HG02610 (cell line): Measurements from ENCODE around the gene OSM.

ENCODE experiments used
- ATAC-seq: cut with Tn5 transposase; IDR thresholded peaks from one replicate; pipeline ENCODE4 v1.9.1; 2021; ENCODE audit warnings: mild to moderate bottlenecking, moderate library complexity; ENCODE audit not compliant: unreplicated experiment

Gene OSM

DNA sequence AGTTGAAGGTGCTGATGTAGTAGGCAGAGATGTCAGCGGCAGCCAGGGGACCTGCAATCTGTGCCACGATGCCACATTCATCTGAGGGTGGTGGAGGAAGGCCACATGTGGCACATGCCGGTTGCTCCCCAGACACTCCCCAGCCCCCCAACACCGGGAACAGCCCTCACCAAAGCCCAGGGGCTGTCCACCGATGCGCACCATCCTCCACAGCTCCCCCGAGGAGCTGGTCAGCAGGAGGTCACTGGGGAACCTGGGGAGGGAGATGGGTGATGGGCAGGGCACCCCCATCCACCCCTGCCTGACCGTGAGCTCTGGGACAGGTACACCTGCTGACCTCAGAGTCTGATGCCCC is 19.2 kb upstream of the OSM start:
- no peak for ATAC-seq

DNA sequence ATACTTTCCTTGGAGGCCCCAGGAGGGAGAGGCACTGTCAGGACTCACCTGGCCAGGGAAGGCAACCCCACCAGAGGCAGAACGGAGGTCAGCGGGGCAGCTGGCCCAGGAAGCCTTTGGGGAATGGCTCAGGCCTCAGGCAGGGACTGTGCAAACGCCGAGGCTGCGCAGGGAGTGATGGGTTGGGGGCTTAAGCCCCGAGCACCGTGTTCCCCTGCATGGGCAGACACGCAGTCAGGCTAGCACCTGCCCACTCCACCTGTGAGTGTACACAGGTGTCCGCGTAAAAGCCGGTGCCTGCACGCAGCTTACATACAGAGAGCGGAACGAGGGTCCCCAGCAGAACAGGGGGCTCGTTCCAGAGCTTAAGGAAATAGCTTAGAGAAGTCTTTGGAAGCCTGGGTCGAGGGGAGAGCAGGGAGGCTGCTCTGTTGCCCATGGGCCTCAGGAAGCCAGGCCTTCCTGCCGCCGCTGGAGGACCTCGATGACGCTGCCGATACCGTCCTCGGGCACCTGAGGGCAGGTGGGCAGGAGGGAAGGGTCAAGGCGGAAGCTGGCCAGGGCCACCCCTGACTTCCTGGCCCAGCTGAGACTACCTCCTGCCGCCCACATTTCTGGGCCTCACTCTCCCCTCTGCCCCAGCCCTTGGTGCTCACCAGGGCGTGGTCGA is 18.7 kb upstream of the OSM start:
- no peak for ATAC-seq

DNA sequence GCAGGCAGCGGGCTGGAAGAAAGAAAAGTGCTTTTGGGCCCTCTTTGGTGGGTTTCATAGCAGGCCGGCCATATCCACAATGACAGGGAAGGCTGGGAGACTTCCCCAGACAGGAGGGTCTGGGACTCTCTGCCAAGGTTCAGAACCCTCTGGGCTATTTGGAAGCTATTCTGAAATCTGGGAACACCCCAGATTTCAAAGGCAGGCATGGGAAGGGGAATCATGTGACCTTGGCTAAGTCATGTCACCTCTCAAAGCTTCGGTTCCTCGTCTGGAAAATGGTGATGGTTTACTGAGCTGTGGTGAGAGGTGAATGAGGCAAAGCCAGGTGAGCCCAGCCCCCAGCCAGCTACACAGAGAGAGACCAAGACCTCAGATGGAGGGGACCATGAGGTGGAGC is 18.0 kb upstream of the OSM start:
- no peak for ATAC-seq

DNA sequence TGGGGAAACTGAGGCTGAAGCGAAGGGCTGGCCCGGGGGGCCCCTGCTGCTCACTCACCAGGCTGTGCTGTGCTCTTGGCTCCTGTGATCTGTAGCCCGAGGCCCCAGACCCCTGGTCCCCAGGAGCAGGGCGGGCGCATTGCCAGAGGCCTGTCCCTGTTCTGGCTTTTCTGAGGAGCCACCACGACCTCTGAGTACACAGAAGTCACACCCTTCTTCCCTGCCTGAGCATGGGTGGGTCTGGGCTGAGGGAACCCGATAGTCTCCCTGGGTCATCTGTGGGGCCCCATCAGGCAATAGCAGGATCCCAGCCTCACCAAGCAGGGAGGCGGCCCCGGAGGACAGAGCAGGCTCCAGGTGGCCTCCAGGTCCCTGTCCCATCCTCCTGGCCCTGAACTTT is 17.5 kb upstream of the OSM start:
- no peak for ATAC-seq

DNA sequence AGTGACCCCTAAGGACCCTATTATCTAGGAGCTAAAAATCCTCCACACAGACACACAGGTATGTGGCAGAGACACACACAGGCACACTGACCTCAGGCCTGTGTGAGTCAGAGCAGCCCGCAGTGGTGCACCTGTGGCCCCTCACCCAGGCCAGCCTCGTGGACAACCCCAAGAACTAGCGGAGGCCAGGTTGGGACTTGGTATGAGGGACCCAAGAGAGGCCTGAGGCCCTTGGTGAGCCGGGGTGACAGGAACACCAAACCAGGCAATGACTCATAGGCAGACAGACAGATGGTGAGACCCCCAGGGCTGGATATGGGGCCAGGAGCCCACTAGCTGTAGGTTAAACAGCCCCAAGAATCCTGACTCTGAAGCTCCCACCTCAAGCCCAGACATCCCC is 16.7 kb upstream of the OSM start:
- ATAC-seq = no peak

DNA sequence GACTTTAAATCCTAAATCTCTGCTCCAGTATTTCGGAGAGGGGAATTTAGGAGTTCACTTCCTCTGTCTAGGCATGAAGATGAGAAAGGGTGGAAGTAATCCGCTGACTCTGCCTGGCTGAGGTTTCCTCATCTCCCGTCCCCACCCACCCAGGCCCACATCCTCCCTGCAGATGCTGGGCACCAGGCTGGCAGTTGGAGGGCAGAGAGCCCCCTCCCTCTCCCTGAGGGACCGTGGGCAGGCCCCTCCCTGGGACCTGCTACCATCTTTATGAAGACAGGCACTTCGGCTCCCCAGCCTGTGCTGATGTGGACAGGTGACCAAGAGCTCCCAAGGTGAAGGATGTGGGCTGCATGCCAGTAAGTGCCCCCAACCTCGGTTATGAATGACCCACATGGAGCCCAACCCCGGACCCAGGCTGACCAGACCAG is 16.0 kb upstream of the OSM start:
- ATAC-seq = no peak

DNA sequence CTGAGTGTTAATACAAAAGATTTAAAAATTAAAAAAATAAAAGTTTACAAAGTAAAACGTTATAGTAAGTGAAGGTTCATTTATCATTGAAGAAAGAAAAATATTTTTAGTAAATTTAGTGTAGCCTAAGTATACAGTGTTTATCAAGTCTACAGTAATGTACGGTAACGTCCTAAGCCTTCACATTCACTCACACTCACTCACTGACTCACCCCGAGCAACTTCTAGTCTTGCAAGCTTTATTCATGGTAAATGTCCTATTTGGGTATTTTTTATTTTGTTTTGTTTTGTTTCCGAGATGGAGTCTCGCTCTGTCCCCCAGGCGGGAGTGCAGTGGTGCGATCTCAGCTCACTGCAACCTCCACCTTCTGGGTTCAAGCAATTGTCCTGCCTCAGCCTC is 13.9 kb upstream of the OSM start:
- ATAC-seq = no peak

DNA sequence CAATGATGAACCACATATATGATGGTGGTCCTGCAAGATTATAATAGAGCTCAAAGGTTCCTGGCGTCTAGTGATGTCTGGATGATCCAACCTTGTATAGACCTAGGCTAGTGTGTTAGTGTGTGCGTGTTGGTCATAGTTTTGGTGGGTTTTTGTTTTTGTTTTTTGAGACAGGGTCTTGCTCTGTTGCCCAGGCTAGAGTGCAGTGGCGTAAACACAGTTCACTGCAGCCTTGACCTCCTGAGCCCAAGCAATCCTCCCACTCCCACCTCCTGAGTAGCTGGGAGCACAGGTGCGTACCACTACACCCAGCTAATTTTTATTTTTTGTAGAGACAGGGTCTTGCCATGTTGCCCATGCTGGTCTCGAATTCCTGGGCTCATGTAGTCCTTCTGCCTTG is 13.3 kb upstream of the OSM start:
- no peak for ATAC-seq

DNA sequence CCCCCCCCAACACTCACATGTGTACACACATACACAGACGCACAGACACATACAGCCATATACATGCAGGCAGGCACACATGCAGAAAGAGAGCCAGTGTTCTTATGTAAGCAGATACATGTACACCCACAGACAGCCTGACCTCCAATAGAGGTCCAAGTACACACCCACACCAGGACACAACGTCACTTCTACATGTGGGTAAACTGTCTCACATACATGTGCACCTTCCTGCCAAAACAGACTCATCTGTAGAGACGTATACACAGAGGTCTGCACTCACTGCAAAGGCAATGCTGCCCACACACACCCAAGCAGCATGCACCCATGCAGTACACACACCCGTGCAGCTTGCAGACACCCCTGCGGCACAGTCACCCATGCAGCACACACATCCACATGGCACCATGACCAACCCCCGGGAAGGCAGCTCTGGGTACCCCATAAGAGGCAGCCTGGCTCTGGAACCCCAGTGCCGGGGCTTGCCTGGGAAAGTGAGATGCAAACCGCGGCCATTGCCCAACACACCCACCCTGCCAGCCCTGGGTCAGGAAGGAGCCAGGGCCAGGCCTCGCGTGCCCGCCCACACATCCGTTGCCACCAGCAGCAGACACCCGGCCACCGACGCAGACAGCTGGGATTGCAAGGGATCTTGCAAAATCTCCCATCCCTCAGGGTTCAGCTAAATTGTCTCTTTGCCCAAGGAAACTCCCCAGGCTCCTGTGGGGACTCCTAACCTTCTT is 12.6 kb upstream of the OSM start:
- no peak for ATAC-seq

DNA sequence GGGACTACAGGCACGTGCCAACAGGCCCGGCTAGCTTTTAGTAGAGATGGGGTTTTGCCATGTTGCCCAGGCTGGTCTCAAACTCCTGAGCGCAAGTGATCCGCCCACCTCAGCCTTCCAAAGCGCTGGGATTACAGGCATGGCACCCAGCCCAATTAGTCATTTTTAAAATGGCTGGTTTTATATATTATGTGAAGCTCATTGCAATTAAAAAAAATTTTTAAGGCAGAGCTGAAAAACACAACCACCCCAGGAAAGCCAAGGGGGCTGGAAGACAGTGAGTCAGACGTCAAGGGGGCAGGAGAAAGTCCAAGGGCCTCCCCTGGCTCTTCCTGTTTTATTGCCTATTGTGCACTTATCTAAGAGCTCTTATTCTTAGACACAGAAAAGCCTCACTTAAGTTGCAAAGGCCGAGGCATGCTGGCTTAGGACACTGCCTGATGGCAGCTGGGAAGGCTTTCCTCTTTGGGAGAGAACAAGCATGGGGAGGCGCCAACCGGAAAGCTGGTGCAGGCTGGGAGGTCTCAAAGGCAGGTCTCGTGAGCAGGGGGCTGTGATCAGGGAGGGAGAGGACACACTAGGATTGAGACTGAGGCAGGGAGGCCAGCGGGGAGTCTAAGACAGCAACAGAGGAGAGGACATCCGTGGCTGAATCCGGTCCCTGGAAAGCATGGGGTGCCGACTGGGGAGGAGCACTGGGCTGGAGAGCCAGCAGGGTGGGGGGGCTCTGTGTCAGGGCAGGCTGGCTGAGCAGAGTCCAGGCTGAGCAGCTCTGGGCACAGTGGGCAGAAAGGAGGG is 11.1 kb upstream of the OSM start:
- ATAC-seq = no peak

DNA sequence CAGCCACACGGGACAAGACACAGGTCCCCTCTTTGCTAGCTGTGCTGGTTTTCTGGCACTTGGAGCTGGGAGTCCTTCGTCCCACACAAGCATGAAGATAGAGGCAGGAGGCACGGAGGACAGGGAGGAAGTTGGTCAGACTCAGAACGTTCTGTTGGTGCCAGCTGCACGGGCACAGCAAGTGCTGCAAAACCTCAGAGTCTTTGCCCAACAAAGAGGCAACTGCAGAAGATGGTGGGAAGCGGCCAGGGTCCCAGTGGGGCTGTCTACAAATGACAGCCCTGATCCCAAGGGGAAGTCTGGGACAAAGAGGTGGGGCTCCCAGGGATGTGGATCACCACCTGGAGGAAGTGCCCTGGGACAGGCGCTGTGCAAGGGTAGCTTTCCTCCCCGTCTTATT is 9.4 kb upstream of the OSM start:
- ATAC-seq = no peak

DNA sequence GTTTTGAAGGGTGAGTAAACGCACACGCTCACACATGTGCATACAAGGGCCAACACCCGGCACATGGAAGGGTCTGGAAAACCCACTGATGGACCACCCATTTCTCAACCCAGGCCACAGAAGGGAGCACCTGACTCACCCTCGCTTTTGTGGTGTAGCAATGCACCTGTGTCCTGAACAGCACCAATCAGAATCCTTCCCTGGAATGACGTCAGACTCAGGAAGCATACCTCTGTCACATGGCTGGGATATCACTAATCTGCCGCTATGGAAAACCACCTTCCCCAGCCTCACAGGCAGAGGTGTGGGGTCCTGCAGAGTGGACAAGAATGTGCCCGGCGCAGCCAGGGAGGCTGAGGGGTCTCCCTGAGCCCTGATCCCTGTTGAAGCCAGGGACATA is 9.0 kb upstream of the OSM start:
- ATAC-seq = no peak

DNA sequence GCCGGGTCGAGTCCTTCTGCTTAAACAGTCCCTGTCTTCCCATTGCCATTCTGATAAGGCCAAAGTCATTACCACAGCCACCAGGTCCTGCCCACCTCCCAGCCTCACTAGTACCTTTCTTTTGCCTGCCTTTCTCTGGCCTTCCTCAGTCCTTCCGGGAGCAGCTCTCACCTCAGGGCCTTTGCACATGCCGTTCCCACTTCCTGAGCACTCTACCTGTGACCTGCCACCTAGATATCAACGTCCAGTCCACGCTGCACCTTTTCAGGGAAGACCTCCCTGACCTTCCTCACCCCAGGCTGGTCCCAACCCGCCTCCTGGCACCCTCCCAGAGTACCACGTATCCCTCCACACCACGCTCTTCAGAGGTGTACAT is 7.8 kb upstream of the OSM start:
- ATAC-seq = no peak

DNA sequence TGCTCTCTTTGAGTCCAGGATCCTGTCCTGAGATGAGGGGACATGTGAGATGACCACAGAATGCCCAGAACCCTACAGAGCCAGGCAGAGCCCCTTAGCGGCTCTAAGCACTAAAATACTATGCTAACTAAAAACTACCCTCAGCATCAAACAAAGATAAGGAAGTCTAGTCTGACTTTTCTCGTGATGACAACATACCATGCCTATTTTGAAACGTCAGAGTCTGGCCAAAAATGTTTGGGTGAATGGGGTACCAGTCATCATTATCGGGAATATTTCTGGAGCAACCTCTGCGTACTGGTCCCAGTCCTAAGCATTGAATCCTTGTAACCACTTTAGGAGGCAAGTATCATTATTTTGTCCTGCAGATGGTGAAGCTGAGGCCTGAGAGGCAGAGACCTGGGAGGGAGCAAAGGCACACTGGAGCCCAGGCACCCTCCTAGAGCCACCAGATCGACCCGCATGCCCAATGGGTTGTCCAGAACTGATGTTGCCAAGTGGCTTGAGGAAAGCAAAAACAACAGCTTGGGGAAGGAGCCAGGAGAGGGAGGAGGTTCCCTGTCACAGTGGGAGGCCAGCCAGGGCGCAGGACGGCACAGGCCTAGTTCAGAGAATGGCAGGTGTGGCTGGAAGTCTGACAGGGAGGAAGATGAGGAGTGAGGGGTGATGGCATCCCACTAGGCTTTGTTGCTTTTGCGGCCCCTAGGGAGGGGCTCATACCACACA is 7.2 kb upstream of the OSM start:
- ATAC-seq = no peak

DNA sequence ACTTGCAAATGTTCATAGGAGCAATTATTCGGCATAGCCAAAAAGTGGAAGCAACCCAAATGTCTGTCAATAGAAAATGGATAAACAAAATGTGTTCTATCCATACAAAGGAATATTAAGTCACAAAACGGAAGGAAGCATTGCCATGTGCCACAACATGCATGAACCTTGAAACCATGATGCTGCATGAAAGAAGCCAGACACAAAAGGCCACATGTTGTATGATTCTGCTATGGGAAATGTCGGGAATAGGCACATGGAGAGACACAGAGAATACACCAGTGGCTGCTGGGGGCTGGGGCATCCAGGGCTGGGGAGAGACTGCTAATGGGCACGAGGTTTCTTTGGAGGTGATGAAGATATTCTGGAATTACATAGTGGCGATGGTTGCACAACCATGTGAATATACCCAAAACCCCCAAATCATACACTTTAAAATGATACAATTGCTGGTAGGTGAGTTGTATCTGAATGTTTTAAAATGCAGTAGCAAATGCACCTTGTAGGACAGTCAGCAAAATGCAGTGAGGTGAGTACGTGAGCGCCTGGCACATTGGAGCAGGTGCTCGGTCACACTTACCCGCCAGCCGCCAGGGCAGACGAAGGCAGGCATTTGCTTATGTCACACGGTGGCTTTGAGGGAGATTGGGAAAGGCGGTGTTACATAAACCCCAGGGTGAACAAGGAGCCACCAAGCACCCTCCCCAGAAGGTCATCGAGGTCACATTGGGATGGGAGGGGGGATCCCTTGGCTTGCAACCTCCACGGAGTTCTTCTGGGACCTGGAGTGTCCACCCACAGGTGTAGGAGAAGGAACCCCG is 6.3 kb upstream of the OSM start:
- no peak for ATAC-seq

DNA sequence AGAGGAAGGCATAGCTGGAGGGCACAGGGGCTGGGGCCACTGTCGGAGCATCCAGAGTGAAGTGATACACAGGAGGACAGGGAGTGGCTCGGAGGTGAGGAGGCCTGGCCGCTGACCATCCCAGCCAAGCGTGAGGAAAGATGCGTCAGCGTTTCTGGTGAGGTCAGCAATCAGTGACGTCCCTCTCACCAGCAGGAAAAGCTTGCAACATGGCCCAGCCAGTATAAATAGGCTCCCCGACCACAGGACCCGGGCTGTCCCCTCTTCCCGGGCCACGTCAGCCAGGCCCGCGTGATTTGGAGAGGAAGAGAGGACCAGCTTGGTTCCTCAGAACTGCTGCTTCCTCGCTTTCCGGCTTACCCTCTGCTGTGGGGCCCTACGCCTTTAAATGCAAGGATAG is 4.2 kb upstream of the OSM start:
- ATAC-seq = no peak

DNA sequence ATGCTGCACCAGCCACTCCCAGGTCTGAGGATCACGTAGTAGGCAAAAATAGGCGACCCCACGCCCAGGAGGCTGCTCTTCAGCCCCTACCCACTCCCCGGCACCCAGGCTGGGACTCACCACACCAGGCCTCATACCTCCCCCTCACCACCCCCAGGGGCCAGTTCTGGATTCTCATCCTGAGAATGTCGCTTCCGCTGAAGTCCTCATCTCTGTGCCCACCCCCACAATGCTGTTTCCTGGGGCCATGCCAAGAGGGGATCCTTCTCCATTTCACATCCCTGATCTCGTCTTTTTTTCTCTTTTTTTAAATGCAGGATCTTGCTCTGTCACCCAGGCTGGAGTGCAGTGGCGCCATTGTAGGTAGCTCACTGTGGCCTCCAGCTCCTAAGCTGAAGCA is 1.7 kb upstream of the OSM start:
- no peak for ATAC-seq

DNA sequence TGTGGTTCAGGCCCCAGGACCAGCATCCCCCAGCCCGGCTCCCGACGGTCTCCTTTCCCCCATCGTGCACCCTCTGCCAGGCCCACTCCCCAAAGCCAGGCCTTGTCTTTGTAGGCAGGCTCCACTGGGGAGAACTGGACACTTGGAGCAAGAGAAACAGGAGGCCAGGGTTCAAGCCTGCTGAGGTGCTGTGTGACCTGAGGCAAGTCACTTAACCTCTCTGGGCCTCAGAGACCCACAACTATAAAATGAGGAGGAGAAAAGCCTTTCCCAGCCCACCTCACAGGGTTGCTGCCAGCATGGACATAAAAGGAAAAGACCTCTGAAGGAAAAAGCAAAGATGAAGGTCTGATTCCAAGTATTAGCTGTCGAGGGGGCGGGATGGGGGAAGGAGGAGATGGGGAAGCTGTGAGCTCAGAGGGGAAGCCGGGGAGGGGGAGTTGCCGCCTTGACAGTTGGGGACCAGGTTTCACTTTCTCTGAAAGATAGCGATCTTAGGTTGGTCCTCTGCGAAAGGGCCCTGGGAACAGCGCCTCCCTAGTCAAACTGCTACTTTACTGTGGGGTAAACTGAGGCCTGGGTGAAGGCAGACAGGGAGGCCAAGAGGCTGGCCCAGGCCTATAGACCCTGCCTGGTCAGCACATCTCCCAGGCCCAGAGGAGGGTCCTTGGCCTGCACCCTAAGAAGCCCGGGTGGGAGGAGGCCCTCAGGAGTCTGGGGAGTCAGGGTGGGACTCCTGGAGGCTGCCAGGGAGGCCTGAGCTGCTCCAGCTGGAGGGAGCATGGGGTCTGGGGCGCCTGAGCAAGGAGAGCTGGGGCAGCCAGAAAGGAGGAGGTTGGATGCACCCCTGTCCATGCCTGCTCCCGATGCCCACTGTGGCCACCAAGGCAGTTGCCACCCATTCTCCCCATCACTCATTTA is 991 bp upstream of the OSM start:
- no peak for ATAC-seq

DNA sequence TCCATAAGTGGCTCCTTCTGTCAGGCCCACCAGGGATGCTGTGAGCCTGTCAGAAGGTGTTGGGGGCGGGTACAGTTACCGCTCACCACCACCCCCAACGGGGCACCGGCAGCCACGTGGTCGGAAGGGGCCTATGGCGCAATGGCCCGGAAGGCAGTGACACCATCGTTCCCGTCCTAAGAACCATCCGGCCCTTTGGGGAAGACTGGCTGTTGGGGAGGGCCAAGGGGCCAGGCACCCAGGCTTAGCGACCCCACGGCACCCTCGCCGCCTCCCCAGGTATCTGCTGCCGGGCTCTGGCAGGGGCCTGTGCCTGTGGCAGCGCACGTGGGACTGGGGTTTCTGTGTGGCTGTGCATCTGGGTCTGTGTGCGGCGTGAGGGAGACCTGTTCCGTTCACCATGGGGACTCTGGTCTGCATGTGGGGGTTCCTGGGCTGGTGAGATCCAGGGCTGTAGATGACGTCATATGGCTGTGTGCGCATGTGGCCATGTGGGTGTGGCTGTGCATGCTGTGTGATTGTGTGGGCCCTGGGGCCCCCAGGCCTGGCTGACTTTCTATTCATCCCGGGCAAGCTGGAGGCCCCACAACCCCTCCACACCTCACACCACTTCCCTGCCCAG is 717 bp downstream of the OSM start:
- peak; percentile 69 for ATAC-seq
